OCI-LY7 (cell line): ENCODE data around the gene NAA25.

Source experiments
- CTCF ChIP-seq: fragments of 200-600 bp; sonication (generic); conservative IDR thresholded peaks from 2 replicates; pipeline ENCODE4 v1.5.1; 2014; ENCODE audit warnings: mild to moderate bottlenecking, antibody characterized with exemption, low read length, moderate library complexity, mixed read lengths
- EZH2phosphoT487 ChIP-seq: fragments of 200-600 bp; sonication (generic); IDR thresholded peaks from 2 replicates; pipeline ENCODE4 v1.6.1; 2018; ENCODE audit warnings: low read depth, borderline replicate concordance, mild to moderate bottlenecking, mixed run types, antibody characterized with exemption, low read length, moderate library complexity, mixed read lengths

GRCh38 chr12:112140728-112141127 lies 32.1 kb upstream of the NAA25 start:
- TF ChIP-seq CTCF: no peak
- TF ChIP-seq EZH2phosphoT487: no peak
